IPS-20b (cell line): ENCODE data around the gene BSCL2.

Experiments used
- H3K27ac ChIP-seq: one replicate; pipeline ENCODE4 v1.5.1; 2013; ENCODE audit warnings: low read length
- H3K27me3 ChIP-seq: 2 replicates; pipeline ENCODE4 v1.6.1; 2013; ENCODE audit warnings: mild to moderate bottlenecking, low read length, inconsistent platforms; ENCODE audit not compliant: insufficient read depth
- H3K36me3 ChIP-seq: 2 replicates; pipeline ENCODE4 v1.6.1; 2013; ENCODE audit warnings: low read depth, mild to moderate bottlenecking, inconsistent platforms, low read length, moderate library complexity; ENCODE audit not compliant: insufficient read depth
- H3K4me1 ChIP-seq: 2 replicates; pipeline ENCODE4 v1.6.1; 2013; ENCODE audit warnings: mild to moderate bottlenecking, control low read depth, inconsistent platforms, low read length, moderate library complexity; ENCODE audit not compliant: insufficient read depth
- H3K4me3 ChIP-seq: 2 replicates; pipeline ENCODE4 v1.5.1; 2013; ENCODE audit warnings: mild to moderate bottlenecking, low read length, inconsistent platforms
- H3K9ac ChIP-seq: 2 replicates; pipeline ENCODE4 v1.6.1; 2013; ENCODE audit warnings: low read depth, mild to moderate bottlenecking, inconsistent platforms, low read length, moderate library complexity
- H3K9me3 ChIP-seq: 2 replicates; pipeline ENCODE4 v1.6.1; 2013; ENCODE audit warnings: mild to moderate bottlenecking, low read depth, low read length, inconsistent platforms; ENCODE audit not compliant: insufficient read depth

The BSCL2 gene

GRCh38 chr11:62648185-62648966, 58.8 kb downstream of the BSCL2 start:
- Histone ChIP-seq H3K27ac (no peak overlapping the region), H3K9ac (no peak overlapping the region), H3K4me1 (peaks cover 2% of the 10 kb centered on the region; the same call in 1 of the 2 replicates), H3K4me3 (no peak overlapping the region), H3K9me3 (no peaks in the 10 kb centered on the region), H3K27me3 (no peaks in the 10 kb centered on the region), H3K36me3 (peaks cover 36% of the 10 kb centered on the region)

GRCh38 chr11:62647609-62648005, 59.6 kb downstream of the BSCL2 start:
- no peak overlapping the region for H3K27ac ChIP-seq
- H3K9ac ChIP-seq, result no peak overlapping the region
- peaks cover 44% of the 10 kb centered on the region for H3K36me3 ChIP-seq
- H3K4me1 ChIP-seq, result peaks cover 2% of the 10 kb centered on the region; the same call in 1 of the 2 replicates
- no peaks in the 10 kb centered on the region for H3K9me3 ChIP-seq
- H3K27me3 ChIP-seq, result no peaks in the 10 kb centered on the region
- H3K4me3 ChIP-seq, result no peak overlapping the region

GRCh38 chr11:62646825-62647608, 60.2 kb downstream of the BSCL2 start:
- Histone ChIP-seq H3K4me1 (no peaks in the 10 kb centered on the region; the same call in 1 of the 2 replicates), H3K9me3 (no peaks in the 10 kb centered on the region), H3K27ac (no peak overlapping the region), H3K36me3 (peaks cover 46% of the 10 kb centered on the region), H3K9ac (no peak overlapping the region), H3K4me3 (peak overlapping the region; percentile 44; the same call in 1 of the 2 replicates), H3K27me3 (no peaks in the 10 kb centered on the region)

- H3K9me3 ChIP-seq, result no peaks in the 10 kb centered on the region
- peak within 1 kb of the TSS; percentile 100 for H3K4me3 ChIP-seq
- H3K27ac ChIP-seq, result peak within 1 kb of the TSS; percentile 72
- H3K36me3 ChIP-seq, result peaks cover 46% of the 10 kb centered on the region
- H3K4me1 ChIP-seq, result no peaks in the 10 kb centered on the region; the same call in 1 of the 2 replicates
- no peaks in the 10 kb centered on the region for H3K27me3 ChIP-seq
- peak within 1 kb of the TSS; percentile 100 for H3K9ac ChIP-seq
Observed at GRCh38 chr11:62645946-62646824, 61.0 kb downstream of the BSCL2 start, which contains the start of gene GANAB. GANAB (minus strand) TSS chr11:62646613; CDS start chr11:62646599, 14 bp downstream.

GRCh38 chr11:62645671-62645945, 61.6 kb downstream of the BSCL2 start:
- Histone ChIP-seq H3K4me1 (no peaks in the 10 kb centered on the region; the same call in 1 of the 2 replicates), H3K9me3 (no peaks in the 10 kb centered on the region), H3K9ac (peak overlapping the region; percentile 100), H3K4me3 (peak overlapping the region; percentile 100), H3K27ac (peak overlapping the region; percentile 72), H3K27me3 (no peaks in the 10 kb centered on the region), H3K36me3 (peaks cover 46% of the 10 kb centered on the region)

- Histone ChIP-seq H3K4me3 (no peak overlapping the region), H3K9ac (no peak overlapping the region), H3K27me3 (no peaks in the 10 kb centered on the region), H3K4me1 (no peaks in the 10 kb centered on the region; the same call in 1 of the 2 replicates), H3K27ac (no peak overlapping the region), H3K9me3 (no peaks in the 10 kb centered on the region), H3K36me3 (peaks cover 45% of the 10 kb centered on the region)
Observed at GRCh38 chr11:62644220-62644619, 63.0 kb downstream of the BSCL2 start.
